HEK293 (cell line): ENCODE data around the gene DSG1.

ENCODE experiments used
- CTCF ChIA-PET: fragments of 350-600 bp; formaldehyde crosslinking; extraction: SDS; loops from one replicate; lab custom pipeline; 2021; ENCODE audit warnings: antibody characterized with exemption; lab: Yijun Ruan, JAX
- POLR2A ChIA-PET: fragments of 300-600 bp; formaldehyde crosslinking; extraction: SDS; loops from one replicate; lab custom pipeline; 2020; ENCODE audit warnings: antibody characterized with exemption, inconsistent platforms; lab: Yijun Ruan, JAX
- H3K27ac ChIP-seq: fragments of 200-500 bp; sonication (Bioruptor generic); 2 replicates; pipeline ENCODE4 v1.5.1; 2014; ENCODE audit warnings: low read depth, low read length, control low read depth, inconsistent platforms; ENCODE audit errors: extremely low read depth
- H3K36me3 ChIP-seq, 2 experiments: fragments of 200-500 bp in 1 of 2; sonication (Bioruptor generic) in 1 of 2; 1 replicate in 1 of 2; 2 replicates in 1 of 2; pipeline ENCODE4 v1.5.1; 2014 to 2017; ENCODE audit warnings: inconsistent platforms in 2 of 2, low read length in 2 of 2; ENCODE audit not compliant: control insufficient read depth in 2 of 2, insufficient read depth in 1 of 2
- H3K4me1 ChIP-seq: fragments of 200-500 bp; sonication (Bioruptor generic); 2 replicates; pipeline ENCODE4 v1.5.1; 2014; ENCODE audit warnings: mild to moderate bottlenecking, low read length, inconsistent platforms; ENCODE audit not compliant: control insufficient read depth, insufficient read depth
- H3K4me3 ChIP-seq: 2 replicates; pipeline ENCODE4 v1.5.1; 2011; ENCODE audit warnings: low read depth, mild to moderate bottlenecking, control low read depth, low read length, moderate library complexity
- H3K9me3 ChIP-seq: fragments of 200-500 bp; sonication (Bioruptor generic); 2 replicates; pipeline ENCODE4 v1.5.1; 2014; ENCODE audit warnings: low read depth, low read length, inconsistent platforms; ENCODE audit not compliant: control insufficient read depth, insufficient read depth
- EGR2 ChIP-seq: fragments of 450-650 bp; formaldehyde crosslinking; IDR thresholded peaks from 2 replicates; pipeline ENCODE4 v1.5.1; 2016; ENCODE audit warnings: low read depth, missing biosample characterization, missing genetic modification characterization
- HOXD13 ChIP-seq: sonication (generic); formaldehyde crosslinking; IDR thresholded peaks from 2 replicates; pipeline ENCODE4 v1.8.0; 2022; ENCODE audit warnings: missing genetic modification reagents, borderline replicate concordance
- OSR2 ChIP-seq: fragments of 450-650 bp; formaldehyde crosslinking; IDR thresholded peaks from 2 replicates; pipeline ENCODE4 v1.5.1; 2016; ENCODE audit warnings: missing biosample characterization, missing genetic modification characterization
- TCF7L2 ChIP-seq: IDR thresholded peaks from 2 replicates; pipeline ENCODE4 v1.6.1; 2011; ENCODE audit warnings: low read depth, mild to moderate bottlenecking, inconsistent platforms, low read length, moderate library complexity, borderline replicate concordance
- WT1 ChIP-seq: fragments of 450-650 bp; formaldehyde crosslinking; IDR thresholded peaks from 2 replicates; pipeline ENCODE4 v1.5.1; 2016; ENCODE audit warnings: missing biosample characterization, missing genetic modification characterization
- ZEB2 ChIP-seq: fragments of 450-650 bp; formaldehyde crosslinking; IDR thresholded peaks from 2 replicates; pipeline ENCODE4 v1.5.1; 2016; ENCODE audit warnings: missing biosample characterization, missing genetic modification characterization
- ZNF292 ChIP-seq: fragments of 450-650 bp; formaldehyde crosslinking; IDR thresholded peaks from 2 replicates; pipeline ENCODE4 v1.5.1; 2016; ENCODE audit warnings: low read depth, missing biosample characterization, missing genetic modification characterization, borderline replicate concordance
- ZNF354C ChIP-seq: fragments of 450-650 bp; formaldehyde crosslinking; IDR thresholded peaks from 2 replicates; pipeline ENCODE4 v1.5.1; 2016; ENCODE audit warnings: missing biosample characterization, missing genetic modification characterization, low read depth, borderline replicate concordance
- ZNF423 ChIP-seq: fragments of 450-650 bp; formaldehyde crosslinking; IDR thresholded peaks from 2 replicates; pipeline ENCODE4 v1.5.1; 2016; ENCODE audit warnings: missing biosample characterization, missing genetic modification characterization
- ZNF473 ChIP-seq: fragments of 450-650 bp; formaldehyde crosslinking; IDR thresholded peaks from 2 replicates; pipeline ENCODE4 v1.5.1; 2017; ENCODE audit warnings: missing biosample characterization, missing genetic modification characterization
- ZNF585B ChIP-seq: fragments of 450-650 bp; formaldehyde crosslinking; IDR thresholded peaks from 2 replicates; pipeline ENCODE4 v1.5.1; 2016; ENCODE audit warnings: missing biosample characterization, missing genetic modification characterization
- ZNF701 ChIP-seq: fragments of 450-650 bp; formaldehyde crosslinking; IDR thresholded peaks from 2 replicates; pipeline ENCODE4 v1.5.1; 2016; ENCODE audit warnings: missing biosample characterization, missing genetic modification characterization
- ZSCAN30 ChIP-seq: fragments of 450-650 bp; IDR thresholded peaks from 2 replicates; pipeline ENCODE4 v1.5.1; 2018; ENCODE audit warnings: missing biosample characterization, mild to moderate bottlenecking, missing genetic modification characterization, moderate library complexity
- TF ChIP-seq, protein P1 (sequence below): fragments of 450-650 bp; formaldehyde crosslinking; IDR thresholded peaks from 2 replicates; pipeline ENCODE4 v1.5.1; 2017; ENCODE audit warnings: missing biosample characterization, missing genetic modification characterization
- TF ChIP-seq, protein P2 (sequence below): fragments of 450-650 bp; formaldehyde crosslinking; IDR thresholded peaks from 2 replicates; pipeline ENCODE4 v1.5.1; 2016; ENCODE audit warnings: missing biosample characterization, missing genetic modification characterization, borderline replicate concordance
- TF ChIP-seq, protein P3 (sequence below): fragments of 450-650 bp; formaldehyde crosslinking; IDR thresholded peaks from 2 replicates; pipeline ENCODE4 v1.5.1; 2016; ENCODE audit warnings: missing biosample characterization, missing genetic modification characterization, borderline replicate concordance
- TF ChIP-seq, protein P4 (sequence below): fragments of 450-650 bp; formaldehyde crosslinking; IDR thresholded peaks from 2 replicates; pipeline ENCODE4 v1.5.1; 2016; ENCODE audit warnings: missing biosample characterization, missing genetic modification characterization, low read depth
- TF ChIP-seq, protein P5 (sequence below): IDR thresholded peaks from 2 replicates; pipeline ENCODE4 v1.6.1; 2011; ENCODE audit warnings: mild to moderate bottlenecking, low read depth, low read length, borderline replicate concordance
- TF ChIP-seq, protein P6 (sequence below): fragments of 450-650 bp; formaldehyde crosslinking; IDR thresholded peaks from 2 replicates; pipeline ENCODE4 v1.5.1; 2016; ENCODE audit warnings: missing biosample characterization, missing genetic modification characterization
- TF ChIP-seq, protein P7 (sequence below): fragments of 450-650 bp; formaldehyde crosslinking; IDR thresholded peaks from 2 replicates; pipeline ENCODE4 v1.5.1; 2016; ENCODE audit warnings: missing biosample characterization, missing genetic modification characterization

The DSG1 gene

DNA sequence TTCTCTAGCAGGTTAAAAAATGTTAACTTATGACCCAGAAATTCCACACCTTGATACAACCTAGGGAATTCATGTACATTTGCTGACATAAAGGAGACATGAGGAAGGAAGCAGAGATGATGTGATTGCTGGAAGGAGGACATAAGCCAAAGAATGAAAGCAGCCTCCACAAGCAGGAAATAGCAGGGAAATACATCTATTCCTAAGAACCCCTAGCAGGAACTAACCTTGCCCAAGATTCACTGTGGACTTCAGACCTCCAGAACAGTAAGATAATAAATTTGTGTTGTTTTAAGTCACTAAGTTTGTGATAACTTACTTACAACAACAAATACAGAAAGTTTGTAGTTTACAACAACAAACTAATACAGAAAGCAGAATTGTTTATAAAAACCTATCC lies 54.0 kb downstream of the DSG1 start:
- no peaks in the 10 kb centered on the region for H3K4me1 ChIP-seq
- H3K9me3 ChIP-seq = no peaks in the 10 kb centered on the region
- no peak overlapping the region for H3K27ac ChIP-seq
- H3K36me3 ChIP-seq = no peaks in the 10 kb centered on the region
- POLR2A ChIA-PET = no interaction called here
- H3K4me3 ChIP-seq = no peak overlapping the region
- CTCF ChIA-PET = no interaction called here
- TF ChIP-seq ZNF354C (no peak), ZNF701 (tag by site-specific recombination) (no peak), ZNF423 (tag by site-specific recombination) (no peak), WT1 (tag by site-specific recombination) (no peak), ZSCAN30 (tag by site-specific recombination) (no peak), HOXD13 (no peak), TCF7L2 (no peak), ZEB2 (tag by site-specific recombination) (no peak), ZNF473 (no peak)
- TF ChIP-seq, protein P1, sequence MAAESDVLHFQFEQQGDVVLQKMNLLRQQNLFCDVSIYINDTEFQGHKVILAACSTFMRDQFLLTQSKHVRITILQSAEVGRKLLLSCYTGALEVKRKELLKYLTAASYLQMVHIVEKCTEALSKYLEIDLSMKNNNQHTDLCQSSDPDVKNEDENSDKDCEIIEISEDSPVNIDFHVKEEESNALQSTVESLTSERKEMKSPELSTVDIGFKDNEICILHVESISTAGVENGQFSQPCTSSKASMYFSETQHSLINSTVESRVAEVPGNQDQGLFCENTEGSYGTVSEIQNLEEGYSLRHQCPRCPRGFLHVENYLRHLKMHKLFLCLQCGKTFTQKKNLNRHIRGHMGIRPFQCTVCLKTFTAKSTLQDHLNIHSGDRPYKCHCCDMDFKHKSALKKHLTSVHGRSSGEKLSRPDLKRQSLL (tag by site-specific recombination) = no peak
- TF ChIP-seq, protein P2, sequence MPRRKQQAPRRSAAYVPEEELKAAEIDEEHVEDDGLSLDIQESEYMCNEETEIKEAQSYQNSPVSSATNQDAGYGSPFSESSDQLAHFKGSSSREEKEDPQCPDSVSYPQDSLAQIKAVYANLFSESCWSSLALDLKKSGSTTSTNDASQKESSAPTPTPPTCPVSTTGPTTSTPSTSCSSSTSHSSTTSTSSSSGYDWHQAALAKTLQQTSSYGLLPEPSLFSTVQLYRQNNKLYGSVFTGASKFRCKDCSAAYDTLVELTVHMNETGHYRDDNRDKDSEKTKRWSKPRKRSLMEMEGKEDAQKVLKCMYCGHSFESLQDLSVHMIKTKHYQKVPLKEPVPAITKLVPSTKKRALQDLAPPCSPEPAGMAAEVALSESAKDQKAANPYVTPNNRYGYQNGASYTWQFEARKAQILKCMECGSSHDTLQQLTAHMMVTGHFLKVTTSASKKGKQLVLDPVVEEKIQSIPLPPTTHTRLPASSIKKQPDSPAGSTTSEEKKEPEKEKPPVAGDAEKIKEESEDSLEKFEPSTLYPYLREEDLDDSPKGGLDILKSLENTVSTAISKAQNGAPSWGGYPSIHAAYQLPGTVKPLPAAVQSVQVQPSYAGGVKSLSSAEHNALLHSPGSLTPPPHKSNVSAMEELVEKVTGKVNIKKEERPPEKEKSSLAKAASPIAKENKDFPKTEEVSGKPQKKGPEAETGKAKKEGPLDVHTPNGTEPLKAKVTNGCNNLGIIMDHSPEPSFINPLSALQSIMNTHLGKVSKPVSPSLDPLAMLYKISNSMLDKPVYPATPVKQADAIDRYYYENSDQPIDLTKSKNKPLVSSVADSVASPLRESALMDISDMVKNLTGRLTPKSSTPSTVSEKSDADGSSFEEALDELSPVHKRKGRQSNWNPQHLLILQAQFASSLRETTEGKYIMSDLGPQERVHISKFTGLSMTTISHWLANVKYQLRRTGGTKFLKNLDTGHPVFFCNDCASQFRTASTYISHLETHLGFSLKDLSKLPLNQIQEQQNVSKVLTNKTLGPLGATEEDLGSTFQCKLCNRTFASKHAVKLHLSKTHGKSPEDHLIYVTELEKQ = no peak
- TF ChIP-seq, protein P3, sequence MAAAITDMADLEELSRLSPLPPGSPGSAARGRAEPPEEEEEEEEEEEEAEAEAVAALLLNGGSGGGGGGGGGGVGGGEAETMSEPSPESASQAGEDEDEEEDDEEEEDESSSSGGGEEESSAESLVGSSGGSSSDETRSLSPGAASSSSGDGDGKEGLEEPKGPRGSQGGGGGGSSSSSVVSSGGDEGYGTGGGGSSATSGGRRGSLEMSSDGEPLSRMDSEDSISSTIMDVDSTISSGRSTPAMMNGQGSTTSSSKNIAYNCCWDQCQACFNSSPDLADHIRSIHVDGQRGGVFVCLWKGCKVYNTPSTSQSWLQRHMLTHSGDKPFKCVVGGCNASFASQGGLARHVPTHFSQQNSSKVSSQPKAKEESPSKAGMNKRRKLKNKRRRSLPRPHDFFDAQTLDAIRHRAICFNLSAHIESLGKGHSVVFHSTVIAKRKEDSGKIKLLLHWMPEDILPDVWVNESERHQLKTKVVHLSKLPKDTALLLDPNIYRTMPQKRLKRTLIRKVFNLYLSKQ (tag by site-specific recombination) = no peak
- TF ChIP-seq, protein P4, sequence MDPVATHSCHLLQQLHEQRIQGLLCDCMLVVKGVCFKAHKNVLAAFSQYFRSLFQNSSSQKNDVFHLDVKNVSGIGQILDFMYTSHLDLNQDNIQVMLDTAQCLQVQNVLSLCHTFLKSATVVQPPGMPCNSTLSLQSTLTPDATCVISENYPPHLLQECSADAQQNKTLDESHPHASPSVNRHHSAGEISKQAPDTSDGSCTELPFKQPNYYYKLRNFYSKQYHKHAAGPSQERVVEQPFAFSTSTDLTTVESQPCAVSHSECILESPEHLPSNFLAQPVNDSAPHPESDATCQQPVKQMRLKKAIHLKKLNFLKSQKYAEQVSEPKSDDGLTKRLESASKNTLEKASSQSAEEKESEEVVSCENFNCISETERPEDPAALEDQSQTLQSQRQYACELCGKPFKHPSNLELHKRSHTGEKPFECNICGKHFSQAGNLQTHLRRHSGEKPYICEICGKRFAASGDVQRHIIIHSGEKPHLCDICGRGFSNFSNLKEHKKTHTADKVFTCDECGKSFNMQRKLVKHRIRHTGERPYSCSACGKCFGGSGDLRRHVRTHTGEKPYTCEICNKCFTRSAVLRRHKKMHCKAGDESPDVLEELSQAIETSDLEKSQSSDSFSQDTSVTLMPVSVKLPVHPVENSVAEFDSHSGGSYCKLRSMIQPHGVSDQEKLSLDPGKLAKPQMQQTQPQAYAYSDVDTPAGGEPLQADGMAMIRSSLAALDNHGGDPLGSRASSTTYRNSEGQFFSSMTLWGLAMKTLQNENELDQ (tag by site-specific recombination) = no peak
- TF ChIP-seq, protein P5, sequence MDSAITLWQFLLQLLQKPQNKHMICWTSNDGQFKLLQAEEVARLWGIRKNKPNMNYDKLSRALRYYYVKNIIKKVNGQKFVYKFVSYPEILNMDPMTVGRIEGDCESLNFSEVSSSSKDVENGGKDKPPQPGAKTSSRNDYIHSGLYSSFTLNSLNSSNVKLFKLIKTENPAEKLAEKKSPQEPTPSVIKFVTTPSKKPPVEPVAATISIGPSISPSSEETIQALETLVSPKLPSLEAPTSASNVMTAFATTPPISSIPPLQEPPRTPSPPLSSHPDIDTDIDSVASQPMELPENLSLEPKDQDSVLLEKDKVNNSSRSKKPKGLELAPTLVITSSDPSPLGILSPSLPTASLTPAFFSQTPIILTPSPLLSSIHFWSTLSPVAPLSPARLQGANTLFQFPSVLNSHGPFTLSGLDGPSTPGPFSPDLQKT = no peak

DNA sequence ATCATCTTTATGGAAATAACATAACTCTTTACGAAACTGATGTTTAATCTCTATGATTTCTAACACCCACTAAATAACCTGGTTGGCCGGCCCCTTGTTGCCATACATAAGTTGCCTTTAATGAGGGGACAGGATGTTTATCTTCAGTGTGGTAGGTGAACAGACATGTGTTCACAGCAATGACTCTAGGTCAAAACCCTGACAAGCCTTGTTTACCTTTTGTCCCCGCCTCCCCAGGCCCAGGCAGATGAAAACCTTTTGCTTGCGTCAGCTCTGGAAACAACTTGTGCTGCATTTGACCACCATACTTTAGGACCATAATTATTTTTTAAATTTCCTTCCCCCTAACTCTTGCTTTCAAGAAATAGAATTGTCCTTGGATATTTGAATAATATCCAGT lies 55.7 kb downstream of the DSG1 start:
- POLR2A ChIA-PET = no interaction called here
- Histone ChIP-seq H3K36me3 (no peaks in the 10 kb centered on the region), H3K9me3 (no peaks in the 10 kb centered on the region), H3K27ac (no peak overlapping the region), H3K4me1 (no peaks in the 10 kb centered on the region), H3K4me3 (no peak overlapping the region)
- CTCF ChIA-PET = interaction anchor here (1.4 kb wide), 1 partner anchor 51 kb away, joined by 4 read pairs; no protein-coding TSS in a partner anchor
- TF ChIP-seq EGR2 (tag by site-specific recombination) (no peak), OSR2 (tag by site-specific recombination) (no peak), ZNF585B (tag by site-specific recombination) (no peak), ZNF292 (no peak)
- TF ChIP-seq, protein P6, sequence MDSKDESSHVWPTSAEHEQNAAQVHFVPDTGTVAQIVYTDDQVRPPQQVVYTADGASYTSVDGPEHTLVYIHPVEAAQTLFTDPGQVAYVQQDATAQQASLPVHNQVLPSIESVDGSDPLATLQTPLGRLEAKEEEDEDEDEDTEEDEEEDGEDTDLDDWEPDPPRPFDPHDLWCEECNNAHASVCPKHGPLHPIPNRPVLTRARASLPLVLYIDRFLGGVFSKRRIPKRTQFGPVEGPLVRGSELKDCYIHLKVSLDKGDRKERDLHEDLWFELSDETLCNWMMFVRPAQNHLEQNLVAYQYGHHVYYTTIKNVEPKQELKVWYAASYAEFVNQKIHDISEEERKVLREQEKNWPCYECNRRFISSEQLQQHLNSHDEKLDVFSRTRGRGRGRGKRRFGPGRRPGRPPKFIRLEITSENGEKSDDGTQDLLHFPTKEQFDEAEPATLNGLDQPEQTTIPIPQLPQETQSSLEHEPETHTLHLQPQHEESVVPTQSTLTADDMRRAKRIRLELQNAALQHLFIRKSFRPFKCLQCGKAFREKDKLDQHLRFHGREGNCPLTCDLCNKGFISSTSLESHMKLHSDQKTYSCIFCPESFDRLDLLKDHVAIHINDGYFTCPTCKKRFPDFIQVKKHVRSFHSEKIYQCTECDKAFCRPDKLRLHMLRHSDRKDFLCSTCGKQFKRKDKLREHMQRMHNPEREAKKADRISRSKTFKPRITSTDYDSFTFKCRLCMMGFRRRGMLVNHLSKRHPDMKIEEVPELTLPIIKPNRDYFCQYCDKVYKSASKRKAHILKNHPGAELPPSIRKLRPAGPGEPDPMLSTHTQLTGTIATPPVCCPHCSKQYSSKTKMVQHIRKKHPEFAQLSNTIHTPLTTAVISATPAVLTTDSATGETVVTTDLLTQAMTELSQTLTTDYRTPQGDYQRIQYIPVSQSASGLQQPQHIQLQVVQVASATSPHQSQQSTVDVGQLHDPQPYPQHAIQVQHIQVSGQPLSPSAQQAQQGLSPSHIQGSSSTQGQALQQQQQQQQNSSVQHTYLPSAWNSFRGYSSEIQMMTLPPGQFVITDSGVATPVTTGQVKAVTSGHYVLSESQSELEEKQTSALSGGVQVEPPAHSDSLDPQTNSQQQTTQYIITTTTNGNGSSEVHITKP = no peak
- TF ChIP-seq, protein P7, sequence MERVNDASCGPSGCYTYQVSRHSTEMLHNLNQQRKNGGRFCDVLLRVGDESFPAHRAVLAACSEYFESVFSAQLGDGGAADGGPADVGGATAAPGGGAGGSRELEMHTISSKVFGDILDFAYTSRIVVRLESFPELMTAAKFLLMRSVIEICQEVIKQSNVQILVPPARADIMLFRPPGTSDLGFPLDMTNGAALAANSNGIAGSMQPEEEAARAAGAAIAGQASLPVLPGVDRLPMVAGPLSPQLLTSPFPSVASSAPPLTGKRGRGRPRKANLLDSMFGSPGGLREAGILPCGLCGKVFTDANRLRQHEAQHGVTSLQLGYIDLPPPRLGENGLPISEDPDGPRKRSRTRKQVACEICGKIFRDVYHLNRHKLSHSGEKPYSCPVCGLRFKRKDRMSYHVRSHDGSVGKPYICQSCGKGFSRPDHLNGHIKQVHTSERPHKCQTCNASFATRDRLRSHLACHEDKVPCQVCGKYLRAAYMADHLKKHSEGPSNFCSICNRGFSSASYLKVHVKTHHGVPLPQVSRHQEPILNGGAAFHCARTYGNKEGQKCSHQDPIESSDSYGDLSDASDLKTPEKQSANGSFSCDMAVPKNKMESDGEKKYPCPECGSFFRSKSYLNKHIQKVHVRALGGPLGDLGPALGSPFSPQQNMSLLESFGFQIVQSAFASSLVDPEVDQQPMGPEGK (tag by site-specific recombination) = no peak
